NB4 (cell line): ENCODE results near the gene EXOC4.

Source experiments
- CTCF ChIP-seq: IDR thresholded peaks from one replicate; pipeline ENCODE4 v1.5.1; 2012; ENCODE audit warnings: low read depth, low read length
- POLR2A ChIP-seq: IDR thresholded peaks from 2 replicates; pipeline ENCODE4 v1.6.1; 2011; ENCODE audit warnings: mild to moderate bottlenecking; ENCODE audit not compliant: insufficient read length; ENCODE audit errors: extremely low read depth

- TF ChIP-seq CTCF (no peak), POLR2A (no peak)
Measured at GRCh38 chr7:134045716-134046115, 792.8 kb downstream of the EXOC4 start.
